Measurements from ENCODE around the gene C11orf91.
A peak's percentile ranks its signal among the peaks of the same experiment; 100 is the strongest.

The C11orf91 gene

GRCh38 chr11:33703234-33703633, 2.6 kb upstream of the C11orf91 start:
- H3K9me3 ChIP-seq (ENCODE audit: severe bottlenecking): no peaks in the 10 kb centered on the region
- no peak for TF ChIP-seq CTCF (IDR thresholded peaks at IDR 0.05; ENCODE audit: poor library complexity, severe bottlenecking)
- no peak for DNase-seq (ENCODE audit: low spot score)
- H3K4me3 ChIP-seq (ENCODE audit: severe bottlenecking): no peak overlapping the region
- no peaks in the 10 kb centered on the region for H3K27me3 ChIP-seq (ENCODE audit: insufficient read depth, poor library complexity, severe bottlenecking)
- H3K4me1 ChIP-seq (ENCODE audit: insufficient read depth, poor library complexity, severe bottlenecking): peaks cover 73% of the 10 kb centered on the region
- no peak for ATAC-seq (ENCODE audit: low read depth)
- peak overlapping the region; percentile 100 for H3K27ac ChIP-seq (ENCODE audit: poor library complexity, severe bottlenecking)
- H3K36me3 ChIP-seq (ENCODE audit: low read depth): peaks cover 34% of the 10 kb centered on the region

GRCh38 chr11:33701302-33702230, 940 bp upstream of the C11orf91 start:
- Histone ChIP-seq H3K27me3 (ENCODE audit: insufficient read depth, poor library complexity, severe bottlenecking) (no peaks in the 10 kb centered on the region), H3K9me3 (ENCODE audit: severe bottlenecking) (no peaks in the 10 kb centered on the region), H3K36me3 (ENCODE audit: low read depth) (peaks cover 18% of the 10 kb centered on the region), H3K4me1 (ENCODE audit: insufficient read depth, poor library complexity, severe bottlenecking) (peaks cover 65% of the 10 kb centered on the region), H3K4me3 (ENCODE audit: severe bottlenecking) (peak overlapping the region; percentile 37), H3K27ac (ENCODE audit: poor library complexity, severe bottlenecking) (peak overlapping the region; percentile 100)
- ATAC-seq (ENCODE audit: low read depth) (peak; percentile 34), DNase-seq (ENCODE audit: low spot score) (no peak)
- TF ChIP-seq CTCF (IDR thresholded peaks at IDR 0.05; ENCODE audit: poor library complexity, severe bottlenecking): no peak

- H3K9me3 ChIP-seq (ENCODE audit: severe bottlenecking): no peaks in the 10 kb centered on the region
- peak overlapping the region; percentile 12 for H3K4me3 ChIP-seq (ENCODE audit: severe bottlenecking)
- H3K36me3 ChIP-seq (ENCODE audit: low read depth): peaks cover 5% of the 10 kb centered on the region
- peak overlapping the region; percentile 100 for H3K27ac ChIP-seq (ENCODE audit: poor library complexity, severe bottlenecking)
- H3K4me1 ChIP-seq (ENCODE audit: insufficient read depth, poor library complexity, severe bottlenecking): peaks cover 61% of the 10 kb centered on the region
- no peaks in the 10 kb centered on the region for H3K27me3 ChIP-seq (ENCODE audit: insufficient read depth, poor library complexity, severe bottlenecking)
- ATAC-seq (ENCODE audit: low read depth) (no peak), DNase-seq (ENCODE audit: low spot score) (no peak)
- no peak for TF ChIP-seq CTCF (IDR thresholded peaks at IDR 0.05; ENCODE audit: poor library complexity, severe bottlenecking)
Observed at GRCh38 chr11:33700063-33700501, 544 bp downstream of the C11orf91 start.

- peaks cover 56% of the 10 kb centered on the region for H3K4me1 ChIP-seq (ENCODE audit: insufficient read depth, poor library complexity, severe bottlenecking)
- H3K9me3 ChIP-seq (ENCODE audit: severe bottlenecking): no peaks in the 10 kb centered on the region
- peak; percentile 13; the same call in 2 of the 3 replicates for ATAC-seq (ENCODE audit: low read depth)
- TF ChIP-seq CTCF (IDR thresholded peaks at IDR 0.05; ENCODE audit: poor library complexity, severe bottlenecking): no peak
- H3K4me3 ChIP-seq (ENCODE audit: severe bottlenecking): peak overlapping the region; percentile 12
- H3K27ac ChIP-seq (ENCODE audit: poor library complexity, severe bottlenecking): peak overlapping the region; percentile 100
- DNase-seq (ENCODE audit: low spot score): no peak
- peaks cover under 1% of the 10 kb centered on the region; the same call in 1 of the 2 replicates for H3K36me3 ChIP-seq (ENCODE audit: low read depth)
- H3K27me3 ChIP-seq (ENCODE audit: insufficient read depth, poor library complexity, severe bottlenecking): no peaks in the 10 kb centered on the region
Observed at GRCh38 chr11:33699515-33700062, 1.0 kb downstream of the C11orf91 start.

Measured in RWPE2 (cell line).